A549 (cell line): ENCODE measurements around the gene COPS6. TPM values are rescaled to one million over a fixed set of nuclear protein-coding genes. Genes with fewer than 3 reads are reported as not detected.

Experiments
- ATAC-seq, 2 experiments: fragments of 200-7000 bp in 1 of 2; fragments of >200 bp in 1 of 2; cut with Nextera tagmentation in 1 of 2; cut with Tn5 transposase in 1 of 2; 3 replicates each; pipeline versions ENCODE4 v1.8.0 to v1.9.1; 2018 to 2020; ENCODE audit warnings: mild to moderate bottlenecking in 1 of 2, moderate library complexity in 1 of 2
- CTCF ChIA-PET: fragments of 300-600 bp; sonication (Branson Sonifier 250); formaldehyde crosslinking; extraction: SDS; loops from one replicate; lab custom pipeline; 2021; ENCODE audit warnings: antibody characterized with exemption, inconsistent platforms; lab: Yijun Ruan, JAX
- POLR2A ChIA-PET: fragments of 350-600 bp; formaldehyde crosslinking; extraction: SDS; loops from one replicate; lab custom pipeline; 2021; ENCODE audit warnings: antibody characterized with exemption, inconsistent platforms; lab: Yijun Ruan, JAX
- DNase-seq, 2 experiments: peaks; one replicate each; pipeline versions ENCODE4 v3.0.0 to v3.0.0-alpha.2; 2011 to 2016; ENCODE audit warnings: low read depth in 1 of 2, low spot score in 1 of 2
- FAIRE-seq: peaks from 2 replicates; lab custom pipeline; 2011; peaks lifted over from hg19 to GRCh38; lab: Jason Lieb, UNC
- H3K27ac ChIP-seq, 2 experiments: fragments of >200 bp; sonication (Bioruptor Twin); formaldehyde crosslinking; 3 replicates each; pipeline ENCODE4 v1.5.1; 2016 to 2017
- H3K4me1 ChIP-seq: fragments of >200 bp; sonication (Bioruptor Twin); formaldehyde crosslinking; 3 replicates; pipeline ENCODE4 v1.6.1; 2016
- H3K4me2 ChIP-seq: fragments of >200 bp; sonication (Bioruptor Twin); formaldehyde crosslinking; 3 replicates; pipeline ENCODE4 v1.6.1; 2016
- H3K4me3 ChIP-seq: fragments of >200 bp; sonication (Bioruptor Twin); formaldehyde crosslinking; 3 replicates; pipeline ENCODE4 v1.5.1; 2016
- H3K9me3 ChIP-seq: fragments of >200 bp; sonication (Bioruptor Twin); formaldehyde crosslinking; 3 replicates; pipeline ENCODE4 v1.6.1; 2016
- BHLHE40 ChIP-seq: IDR thresholded peaks from 2 replicates; pipeline ENCODE4 v1.6.1; 2012; ENCODE audit warnings: low read depth, low read length, inconsistent platforms
- CHD2 ChIP-seq: fragments of 150-350 bp; IDR thresholded peaks from 2 replicates; pipeline ENCODE4 v1.6.1; 2014; ENCODE audit warnings: low read length; ENCODE audit not compliant: partially characterized antibody
- E2F6 ChIP-seq: IDR thresholded peaks from 2 replicates; pipeline ENCODE4 v1.6.1; 2012; ENCODE audit warnings: low read depth, borderline replicate concordance
- EHF ChIP-seq: fragments of 250-450 bp; sonication (Bioruptor Pico); IDR thresholded peaks from 2 replicates; pipeline ENCODE4 v1.5.0; 2020; ENCODE audit warnings: mild to moderate bottlenecking
- ESRRA ChIP-seq: fragments of 150-350 bp; IDR thresholded peaks from 2 replicates; pipeline ENCODE4 v1.6.1; 2014; ENCODE audit warnings: mild to moderate bottlenecking, low read length, borderline replicate concordance
- FOSL2 ChIP-seq, 2 experiments: fragments of 450-650 bp in 1 of 2; fragments of >200 bp in 1 of 2; sonication (Bioruptor Twin) in 1 of 2; formaldehyde crosslinking; IDR thresholded peaks; 2 replicates each; pipeline versions ENCODE4 v1.5.0 to v1.6.1; 2016 to 2020; ENCODE audit warnings: mild to moderate bottlenecking in 1 of 2, moderate library complexity in 1 of 2
- FOXS1 ChIP-seq: fragments of 250-450 bp; sonication (Bioruptor Pico); IDR thresholded peaks from 2 replicates; pipeline ENCODE4 v1.5.0; 2020; ENCODE audit warnings: mild to moderate bottlenecking, moderate library complexity
- GATA3 ChIP-seq: IDR thresholded peaks from 2 replicates; pipeline ENCODE4 v1.6.1; 2012; ENCODE audit warnings: borderline replicate concordance
- HOXB5 ChIP-seq: fragments of 250-450 bp; sonication (Bioruptor Pico); IDR thresholded peaks from 2 replicates; pipeline ENCODE4 v1.5.0; 2020; ENCODE audit warnings: mild to moderate bottlenecking, moderate library complexity
- KDM1A ChIP-seq: fragments of 200-600 bp; sonication (generic); IDR thresholded peaks from 2 replicates; pipeline ENCODE4 v1.6.1; 2016; ENCODE audit warnings: low read depth, mild to moderate bottlenecking
- KDM5A ChIP-seq: fragments of 200-600 bp; sonication (generic); IDR thresholded peaks from 2 replicates; pipeline ENCODE4 v1.6.1; 2016; ENCODE audit warnings: antibody characterized with exemption, mild to moderate bottlenecking
- MAX ChIP-seq: IDR thresholded peaks from 2 replicates; pipeline ENCODE4 v1.6.1; 2012
- MAZ ChIP-seq: fragments of 150-350 bp; IDR thresholded peaks from 2 replicates; pipeline ENCODE4 v1.6.1; 2014; ENCODE audit warnings: antibody characterized with exemption, low read depth, low read length, borderline replicate concordance
- MYC ChIP-seq: IDR thresholded peaks from 2 replicates; pipeline ENCODE4 v1.6.1; 2012; ENCODE audit warnings: mild to moderate bottlenecking, inconsistent platforms, low read length, improper control_type of control experiment, borderline replicate concordance
- NR3C1 ChIP-seq: fragments of >200 bp; sonication (Bioruptor Twin); formaldehyde crosslinking; IDR thresholded peaks from 3 replicates; pipeline ENCODE4 v1.6.1; 2017
- REST ChIP-seq: fragments of 200-600 bp; sonication (generic); IDR thresholded peaks from 2 replicates; pipeline ENCODE4 v1.6.1; 2016; ENCODE audit warnings: antibody characterized with exemption, mild to moderate bottlenecking, moderate library complexity
- RFX5 ChIP-seq: fragments of 450-650 bp; IDR thresholded peaks from 2 replicates; pipeline ENCODE4 v1.7.1; 2014; ENCODE audit warnings: antibody characterized with exemption, mild to moderate bottlenecking, moderate library complexity
- SMC3 ChIP-seq: fragments of >200 bp; sonication (Bioruptor Twin); formaldehyde crosslinking; IDR thresholded peaks from 3 replicates; pipeline ENCODE4 v1.6.1; 2018; ENCODE audit warnings: inconsistent platforms
- SREBF2 ChIP-seq: fragments of 450-650 bp; IDR thresholded peaks from 2 replicates; pipeline ENCODE4 v1.6.1; 2014; ENCODE audit warnings: mild to moderate bottlenecking, moderate library complexity
- TP53 ChIP-seq: fragments of 250-450 bp; sonication (Bioruptor Pico); IDR thresholded peaks from 2 replicates; pipeline ENCODE4 v1.5.0; 2021; ENCODE audit warnings: mild to moderate bottlenecking, moderate library complexity
- USF2 ChIP-seq: fragments of 450-650 bp; IDR thresholded peaks from 2 replicates; pipeline ENCODE4 v1.6.1; 2014; ENCODE audit warnings: antibody characterized with exemption
- ZC3H11A ChIP-seq: fragments of 450-650 bp; IDR thresholded peaks from 2 replicates; pipeline ENCODE4 v1.6.1; 2014; ENCODE audit warnings: antibody characterized with exemption, mild to moderate bottlenecking
- ZNF302 ChIP-seq: fragments of 250-450 bp; sonication (Bioruptor Pico); IDR thresholded peaks from 2 replicates; pipeline ENCODE4 v1.9.0; 2021; ENCODE audit warnings: inconsistent platforms, mild to moderate bottlenecking, moderate library complexity
- WGBS: methylation state at CpG from one replicate; pipeline ENCODE4 v1.1.6; 2017; ENCODE audit errors: missing lambda C conversion rate; 5-methylcytosine and 5-hydroxymethylcytosine counted together
- polyA plus RNA-seq, 4 experiments: library from polyadenylated mRNA; depleted of rRNA in 3 of 4; stranded (reverse); fragments of >200 nt; fragmentation: RNase III in 1 of 4; extraction: RNeasy Plus Mini Kit Qiagen cat#74134 plus additional on column Dnase treatment in 1 of 4; gene quantifications; 2 replicates in 3 of 4; 3 replicates in 1 of 4; pipeline ENCODE4 v1.2.3, GENCODE V29; 2011 to 2017

Gene COPS6
- polyA plus RNA-seq, 2 of the 4 experiments (the other 2 are of a cell fraction), result 192 to 219 TPM

- TF ChIP-seq E2F6 (no peak), HOXB5 (CRISPR knock-in tag) (no peak), NR3C1 (no peak), EHF (no peak), SMC3 (no peak), CHD2 (no peak), REST (no peak), BHLHE40 (no peak), GATA3 (no peak), FOXS1 (no peak)
- H3K9me3 ChIP-seq, result peaks cover 38% of the 10 kb centered on the region
- no peak for DNase-seq
- ATAC-seq, result no peak
- WGBS, result 93% methylated on average over 11 of the region's 11 CpGs
- no peak overlapping the region for H3K27ac ChIP-seq
- CTCF ChIA-PET, result interaction anchor here (12.5 kb wide), 1 partner anchor 70 kb away, joined by 128 read pairs; no protein-coding TSS in a partner anchor
- H3K4me3 ChIP-seq, result no peak overlapping the region
- H3K4me2 ChIP-seq, result no peak overlapping the region
- FAIRE-seq, result no peak
- no peaks in the 10 kb centered on the region for H3K4me1 ChIP-seq
- POLR2A ChIA-PET, result no interaction called here
Observed at GRCh38 chr7:100061518-100062193, 27.1 kb upstream of the COPS6 start.

- ChIA-PET POLR2A (interaction anchor here (2.5 kb wide), 1 partner anchor 14 kb away, joined by 7 read pairs; the partner anchor contains the start of gene ZSCAN21), CTCF (interaction anchor here (0.6 to 3.8 kb wide), 8 partner anchors 10 to 186 kb away, joined by 3 to 28 read pairs (median 5); partner anchors contain the start of gene ZSCAN21)
- no peak for FAIRE-seq
Observed at GRCh38 chr7:100063376-100063775, 25.4 kb upstream of the COPS6 start.

More at GRCh38 chr7:100063376-100063775, 25.4 kb upstream of the COPS6 start:
- ATAC-seq (no peak), DNase-seq (no peak)
- H3K27ac ChIP-seq, result no peak overlapping the region
- no peak for TF ChIP-seq TP53 (CRISPR knock-in tag)
- TF ChIP-seq FOSL2 (IDR thresholded peaks at IDR 0.05), result no peak
- no peak for TF ChIP-seq FOSL2 (CRISPR knock-in tag; IDR thresholded peaks at IDR 0.05)
- TF ChIP-seq SREBF2, result no peak
- TF ChIP-seq KDM1A, result no peak
- TF ChIP-seq RFX5, result no peak
- no peak for TF ChIP-seq REST
- no peak for TF ChIP-seq ESRRA
- no peak for TF ChIP-seq EHF
- no peak for TF ChIP-seq MAX
- no peak for TF ChIP-seq KDM5A
- TF ChIP-seq MYC, result no peak
- TF ChIP-seq MAZ, result no peak
- no peak for TF ChIP-seq FOXS1
- no peak for TF ChIP-seq USF2
- TF ChIP-seq ZNF302 (CRISPR knock-in tag), result no peak
- no peak for TF ChIP-seq ZC3H11A
- H3K4me2 ChIP-seq, result no peak overlapping the region
- 93% methylated on average over 4 of the region's 4 CpGs for WGBS
- H3K9me3 ChIP-seq, result peaks cover 55% of the 10 kb centered on the region
- no peaks in the 10 kb centered on the region for H3K4me1 ChIP-seq
- no peak overlapping the region for H3K4me3 ChIP-seq
